NCI-H526 (cell line): ENCODE data around the gene RGS18.
"Not testable (repeated sequence)": the region's sequence is repeated elsewhere in the genome, so short reads cannot be mapped to it uniquely, and the experiment has no call there.

ENCODE experiments used
- DNase-seq, 2 experiments: peaks; one replicate each; lab custom pipeline; 2025; lab: John Stamatoyannopoulos, UW

Gene RGS18

DNA sequence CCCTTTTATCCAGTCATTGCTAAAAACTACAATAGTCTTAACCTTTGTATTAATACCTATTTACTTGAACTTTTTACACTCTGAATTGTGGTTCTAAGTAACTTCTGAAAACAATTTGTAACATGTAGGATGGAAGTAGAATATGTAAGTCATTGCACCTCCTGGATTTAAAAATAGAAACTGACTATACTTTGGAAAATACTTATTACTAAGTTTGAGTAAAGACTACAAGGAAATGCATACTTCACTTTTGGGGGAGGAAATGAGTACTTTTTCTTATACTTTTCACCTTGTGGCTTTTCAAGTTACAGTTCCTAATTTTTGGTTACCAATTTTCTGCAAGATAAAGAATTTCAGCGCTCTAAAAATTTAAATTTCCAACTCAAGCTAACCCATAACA lies 8.7 kb downstream of the RGS18 start:
- no peak for DNase-seq

- no peak for DNase-seq
Measured at GRCh38 chr1:192167911-192168700, 9.8 kb downstream of the RGS18 start.

DNA sequence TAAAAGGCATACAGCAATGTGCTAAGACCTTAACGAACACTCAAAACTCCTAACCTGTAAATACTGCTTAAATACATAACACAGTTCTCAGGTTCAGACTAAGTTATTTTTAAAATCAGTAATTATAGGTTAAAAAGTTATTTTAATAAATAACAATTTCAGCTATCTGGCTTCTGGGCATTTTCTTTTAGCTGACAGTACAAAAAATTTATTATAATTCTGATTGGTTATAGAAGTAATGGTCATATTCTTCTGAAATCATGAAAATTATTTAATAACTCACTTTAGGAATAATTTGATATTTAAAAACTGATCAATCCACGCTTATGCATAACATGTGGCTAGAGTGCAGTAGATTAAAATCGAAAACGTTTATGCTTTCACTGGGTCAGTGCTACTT lies 10.7 kb downstream of the RGS18 start:
- DNase-seq = no peak

DNA sequence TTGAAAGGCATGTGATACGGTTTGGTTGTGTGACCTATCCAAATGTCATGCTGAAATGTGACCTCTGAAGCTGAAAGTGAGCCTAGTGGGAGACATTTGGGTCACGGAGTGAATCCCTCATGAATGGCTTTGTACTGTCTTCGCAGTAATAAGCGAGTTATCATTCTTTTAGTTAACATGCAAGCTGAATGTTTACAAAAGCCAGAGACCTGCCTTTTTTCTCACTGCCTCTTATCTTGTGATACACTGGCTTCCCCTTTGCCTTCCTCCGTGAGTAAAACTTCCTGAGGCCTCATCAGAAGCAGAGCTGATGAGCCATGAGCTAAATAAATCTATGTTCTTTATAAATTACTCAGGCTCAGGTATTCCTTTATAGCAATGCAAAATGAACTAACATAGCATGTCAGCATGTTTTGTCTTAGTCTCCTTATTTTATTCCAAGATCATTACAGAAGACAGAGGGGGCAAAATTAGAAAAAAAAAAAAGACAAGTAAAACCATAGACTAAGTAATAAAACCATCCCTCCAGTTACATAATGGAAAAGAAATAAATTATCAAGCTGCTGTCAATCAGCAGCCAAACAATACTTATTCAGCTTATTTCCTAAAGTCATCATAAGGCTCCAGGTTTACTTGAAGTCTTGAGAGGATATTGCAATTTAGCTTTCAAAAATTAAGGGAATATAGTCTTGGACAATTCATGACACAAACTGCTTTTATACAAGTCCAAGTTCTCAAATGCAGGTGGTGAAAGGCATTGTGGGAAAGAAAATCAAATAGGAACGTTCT lies 12.1 kb downstream of the RGS18 start:
- DNase-seq = no peak

DNA sequence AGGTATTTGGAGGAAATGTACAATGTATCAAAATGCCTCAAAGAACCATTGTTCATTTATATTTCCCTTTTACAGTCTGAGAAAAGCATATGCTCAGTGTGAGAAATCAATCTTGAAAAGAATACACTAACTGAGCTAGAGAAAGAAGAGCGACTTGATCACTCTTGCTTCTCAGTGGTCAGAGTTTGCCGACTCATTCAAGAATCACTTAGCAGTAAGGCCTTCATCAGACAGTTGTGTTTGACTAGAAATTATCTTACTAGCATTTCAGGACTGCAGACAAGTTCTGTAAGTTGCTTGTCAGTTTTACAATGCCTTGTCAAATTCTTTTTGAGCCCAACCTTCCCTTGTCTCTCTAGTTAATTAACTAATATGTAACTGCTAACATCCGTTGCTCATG lies 12.9 kb downstream of the RGS18 start:
- DNase-seq = no peak

- no peak for DNase-seq
Measured at GRCh38 chr1:192175971-192176370, 17.7 kb downstream of the RGS18 start.

GRCh38 chr1:192183788-192184187 lies 25.5 kb downstream of the RGS18 start:
- DNase-seq = no peak

- no peak for DNase-seq
Measured at GRCh38 chr1:192186197-192186596, 27.9 kb downstream of the RGS18 start.

GRCh38 chr1:192190066-192190465 lies 31.8 kb downstream of the RGS18 start:
- DNase-seq = no peak

DNA sequence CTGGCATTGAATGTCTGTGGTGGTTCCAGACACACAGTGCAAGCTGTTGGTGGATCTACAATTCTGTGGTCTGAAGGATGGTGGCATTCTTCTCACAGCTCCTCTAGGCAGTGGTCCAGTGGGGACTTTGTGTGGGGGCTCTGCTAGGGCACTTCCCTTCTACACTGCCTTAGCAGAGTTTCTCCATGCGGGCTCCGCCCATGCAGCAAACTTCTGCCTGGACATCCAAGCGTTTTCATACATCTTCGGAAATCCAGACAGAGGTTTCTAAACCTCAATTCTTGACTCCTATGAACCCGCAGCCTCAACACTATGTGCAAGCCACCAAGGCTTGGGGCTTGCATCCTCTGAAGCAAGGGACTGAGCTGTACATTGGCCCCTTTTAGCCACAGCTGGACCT lies 43.0 kb downstream of the RGS18 start:
- no peak for DNase-seq

- DNase-seq = no peak
Measured at GRCh38 chr1:192224396-192224795, 66.1 kb downstream of the RGS18 start.

DNA sequence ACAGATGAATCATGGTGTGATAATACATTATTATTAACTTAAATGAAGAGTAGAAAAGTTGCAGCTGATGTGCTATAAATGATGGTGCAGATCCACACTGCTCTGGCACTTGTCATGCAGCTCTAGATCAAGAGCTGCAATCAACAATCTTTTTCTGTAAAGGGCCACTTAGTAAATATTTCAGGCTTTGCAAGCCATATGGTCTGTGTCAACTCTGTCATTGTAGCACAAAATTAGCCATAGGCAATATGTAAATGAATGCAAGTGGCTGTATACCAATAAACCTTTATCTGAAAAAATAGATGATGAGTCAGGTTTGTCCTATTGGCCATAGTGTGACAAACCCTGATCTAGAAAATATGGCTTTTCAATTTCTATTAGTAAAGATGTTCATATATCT lies 66.6 kb downstream of the RGS18 start:
- DNase-seq = no peak

DNA sequence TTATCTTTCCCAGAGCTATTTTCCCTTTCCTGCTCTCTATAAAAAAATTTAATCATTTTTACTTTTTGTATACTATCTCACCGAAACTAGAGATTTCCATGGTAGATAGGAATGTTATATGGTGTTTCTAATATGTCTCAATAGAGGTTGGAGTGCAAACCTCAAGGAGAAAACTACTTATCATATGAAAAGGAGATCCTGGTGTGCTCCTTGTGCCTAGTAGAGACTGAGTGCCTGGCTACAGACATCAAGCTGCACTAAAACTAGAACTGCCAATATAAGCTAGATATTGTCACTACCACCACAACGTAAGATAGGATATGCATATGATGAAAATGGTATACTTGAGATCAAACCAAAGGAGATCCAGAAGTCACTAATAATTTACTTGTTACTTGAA lies 67.0 kb downstream of the RGS18 start:
- DNase-seq = no peak

DNA sequence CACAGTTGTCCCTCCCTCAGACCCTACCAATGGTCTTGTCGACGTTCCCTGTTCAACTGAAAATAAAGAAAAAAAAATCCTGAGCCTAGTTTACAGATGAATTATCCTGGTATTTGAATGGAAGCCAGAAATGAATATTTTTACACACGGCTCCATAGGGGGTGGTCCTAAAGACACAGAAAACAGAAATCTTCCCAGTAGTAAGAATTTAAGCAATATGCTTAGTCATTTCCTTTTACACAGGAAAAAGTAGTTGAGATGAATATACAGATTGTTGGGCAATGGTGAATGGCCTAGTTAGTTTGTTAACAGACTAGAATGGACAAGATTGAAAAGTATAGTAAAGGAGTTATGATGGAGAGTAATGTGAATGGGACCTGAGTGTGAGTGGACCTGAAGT lies 67.4 kb downstream of the RGS18 start:
- DNase-seq = no peak

GRCh38 chr1:192227330-192227729 lies 69.1 kb downstream of the RGS18 start:
- no peak for DNase-seq

DNA sequence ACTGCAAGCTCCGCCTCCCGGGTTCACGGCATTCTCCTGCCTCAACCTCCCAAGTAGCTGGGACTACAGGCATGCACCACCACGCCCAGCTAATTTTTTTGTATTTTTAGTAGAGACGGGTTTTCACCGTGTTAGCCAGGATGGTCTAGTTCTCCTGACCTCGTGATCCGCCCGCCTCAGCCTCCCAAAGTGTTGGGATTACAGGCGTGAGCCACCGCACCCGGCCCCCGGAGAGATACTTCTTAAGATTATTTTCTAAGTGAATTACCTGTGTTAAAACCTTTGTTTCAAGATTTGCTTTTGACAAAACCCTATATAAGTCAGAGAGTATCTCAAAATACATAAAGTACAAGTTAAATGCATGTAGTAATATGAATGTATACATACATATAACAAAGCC lies 69.7 kb downstream of the RGS18 start:
- DNase-seq = not testable (repeated sequence)

DNA sequence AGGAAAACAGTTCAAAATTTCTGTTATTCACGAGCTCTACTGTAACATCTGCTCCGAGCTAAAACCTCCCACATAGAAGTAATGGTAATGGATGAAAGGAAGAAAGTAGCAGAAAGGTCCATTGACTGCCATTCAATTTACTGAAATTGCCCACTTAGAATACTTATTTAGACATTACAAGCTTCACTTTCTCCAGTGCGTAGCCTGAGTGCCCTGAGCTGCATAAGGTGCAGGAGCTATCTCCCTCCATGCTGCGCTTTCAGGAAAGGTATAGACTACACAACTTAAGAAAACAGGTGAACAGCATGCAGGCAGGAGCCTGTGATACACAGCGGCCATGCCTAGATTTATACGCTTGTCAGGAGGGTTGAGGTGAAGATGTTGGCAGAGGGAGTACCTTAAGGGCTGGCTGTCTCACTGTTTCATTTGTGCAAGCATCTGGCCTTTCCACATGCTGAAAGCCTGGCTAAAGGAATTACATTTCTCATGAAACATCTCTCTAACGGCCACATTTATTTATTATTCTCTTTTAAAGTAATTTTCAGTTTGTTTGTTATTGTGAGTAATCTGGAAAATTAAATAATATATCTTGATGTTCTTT lies 74.7 kb downstream of the RGS18 start:
- DNase-seq = no peak

- no peak for DNase-seq
Measured at GRCh38 chr1:192235127-192235526, 76.9 kb downstream of the RGS18 start.
